Heart left ventricle (tissue), 16 donors: ENCODE results near the gene TBC1D22B. TPM values are rescaled to one million over a fixed set of nuclear protein-coding genes. Genes with fewer than 3 reads are reported as not detected.

Experiments
- ATAC-seq, 4 donors: fragments of 200-7000 bp; cut with Tn5 transposase; one replicate each; pipeline ENCODE4 v1.9.1; 2020 to 2022; ENCODE audit warnings: moderate library complexity in 4 of 4, mild to moderate bottlenecking in 3 of 4, moderate number of reproducible peaks in 1 of 4
- DNase-seq, 5 donors: peaks; one replicate each; pipeline ENCODE4 v3.0.0-alpha.2; 2020
- H3K27ac ChIP-seq, 12 donors: fragments of 200-600 bp; sonication (generic) in 4 of 12; one replicate each; pipeline versions ENCODE4 v1.5.0 to v1.8.0; 2016 to 2022; ENCODE audit warnings: mild to moderate bottlenecking in 2 of 12
- H3K27me3 ChIP-seq, 9 donors: fragments of 200-600 bp; sonication (generic) in 2 of 9; one replicate each; pipeline versions ENCODE4 v1.5.1 to v1.8.0; 2016 to 2022; ENCODE audit warnings: mild to moderate bottlenecking in 3 of 9
- H3K36me3 ChIP-seq, 9 donors: fragments of 200-600 bp; sonication (generic) in 2 of 9; one replicate each; pipeline versions ENCODE4 v1.5.0 to v1.8.0; 2018 to 2022; ENCODE audit warnings: mild to moderate bottlenecking in 2 of 9
- H3K4me1 ChIP-seq, 12 donors: fragments of 200-600 bp; sonication (generic) in 4 of 12; one replicate each; pipeline versions ENCODE4 v1.5.0 to v1.8.0; 2016 to 2022; ENCODE audit warnings: mild to moderate bottlenecking in 3 of 12
- H3K4me3 ChIP-seq, 12 donors: fragments of 200-600 bp; sonication (generic) in 4 of 12; one replicate each; pipeline versions ENCODE4 v1.5.0 to v1.8.0; 2017 to 2022; ENCODE audit warnings: mild to moderate bottlenecking in 9 of 12, moderate library complexity in 4 of 12
- H3K9me3 ChIP-seq, 12 donors: fragments of 200-600 bp; sonication (generic) in 4 of 12; one replicate each; pipeline versions ENCODE4 v1.5.0 to v1.8.0; 2016 to 2022; ENCODE audit warnings: mild to moderate bottlenecking in 1 of 12
- CTCF ChIP-seq, 12 donors: fragments of 200-600 bp; sonication (generic) in 4 of 12; IDR thresholded peaks; one replicate each; pipeline versions ENCODE4 v1.5.0 to v1.8.0; 2018 to 2022; ENCODE audit warnings: antibody characterized with exemption in 12 of 12, mild to moderate bottlenecking in 5 of 12
- POLR2A ChIP-seq, 2 donors: fragments of 450-650 bp; IDR thresholded peaks; one replicate each; pipeline ENCODE4 v1.6.1; 2017; ENCODE audit warnings: antibody characterized with exemption in 2 of 2, mild to moderate bottlenecking in 2 of 2, moderate library complexity in 2 of 2
- WGBS, 4 donors: extraction: QIAGEN DNeasy Blood & Tissue Kit in 2 of 4; methylation state at CpG; one replicate each; pipeline versions ENCODE4 v1.1.5 to v1.1.7; 2013 to 2018; 5-methylcytosine and 5-hydroxymethylcytosine counted together
- intact Hi-C, 10 donors: fragments of 100-400 bp; cut with DNase I; formaldehyde crosslinking; loops; one replicate each; pipeline versions ENCODE4 v1.11.1 to v1.14.2; 2022
- polyA plus RNA-seq, 2 donors: library from polyadenylated mRNA; stranded (reverse); fragments of 200-250 nt; gene quantifications; one replicate each; pipeline ENCODE4 v1.2.3, GENCODE V29; 2013
- total RNA-seq, 9 donors: library from RNA; depleted of rRNA in 2 of 9; stranded (reverse); fragments of >200 nt in 2 of 9; fragmentation: NEBNext Ultra II Directional in 3 of 9; extraction: Animal tissue kit (Norgen Biotek cat#: 25700) in 3 of 9; gene quantifications; one replicate each; pipeline versions ENCODE4 v1.1.0 to v1.2.4, GENCODE V29; 2016 to 2023
- donor health status: ischemic (EF 13 %, LVEDD 7.1; RV severe dilation, severe dysfunction).
- donor health status: healthy with polysubstance abuse.
- donor health status: DM: no; HTN: yes; CAD: no.
- donor health status: DM: no; HTN: no; CAD: no.
- donor health status: ischemic (EF 25% LVEDD 6.9; RV normal size, moderate dysfunction).
- donor health status: ischemic (EF 25% LVEDD 5.7; RV mildly dilated, moderate dysfunction).
- donor health status: healthy.
- donor health status: DM: yes; HTN: yes; CAD: no.
- donor health status: ischemic (EF 35%, LVEDD 5.7; RV mildly dilated, moderate dysfunction).
- donor health status: nonischemic (EF 11% LVEDD 7.7; RV severe dilation, severe dysfunction).
- donor health status: DM: yes; HTN: yes; CAD: no.
- donor health status: PGD.
- donor health status: ischemic (EF 29% LVEDD 5.4; RV normal size, mild dysfunction).
- donor health status: nonischemic (EF 23%, LVEDD 6.1; RV moderate dilation, normal function).

The TBC1D22B gene
- total and polyA plus RNA-seq, 11 donors: 3.1 to 10.7 (median 7.3) TPM

- WGBS, 4 donors: 75 to 90% (median 81%) methylated on average over 8 of the region's 8 CpGs
- intact Hi-C loops: loop anchor here in 5 of 10 donors (10.0 kb wide), 3 partner anchors 324 to 454 kb away; partner anchors contain the start of gene C6orf89 (in 3 of the 5)
- H3K9me3 ChIP-seq: no peaks in the 10 kb centered on the region
- ATAC-seq (no peak), DNase-seq (no peak)
- H3K36me3 ChIP-seq: no peaks in the 10 kb centered on the region
- H3K4me1 ChIP-seq: peaks cover 0 to 40% (median 4%) of the 10 kb centered on the region in 12 donors
- no peak overlapping the region for H3K4me3 ChIP-seq
- TF ChIP-seq CTCF (IDR thresholded peaks at IDR 0.05): no peak
- no peaks in the 10 kb centered on the region for H3K27me3 ChIP-seq
- no peak overlapping the region for H3K27ac ChIP-seq
Measured at GRCh38 chr6:37218511-37218910, 39.1 kb upstream of the TBC1D22B start.

GRCh38 chr6:37221585-37222124, 35.9 kb upstream of the TBC1D22B start:
- H3K9me3 ChIP-seq: no peaks in the 10 kb centered on the region
- no peaks in the 10 kb centered on the region for H3K27me3 ChIP-seq
- peak overlapping the region; percentile 32 to 75 (median 66) for H3K4me3 ChIP-seq
- peak overlapping the region in 7 of 12 donors; percentile 13 to 56 (median 32) for H3K27ac ChIP-seq
- 54 to 61% (median 58%) methylated on average over 6 of the region's 6 CpGs for WGBS, 4 donors
- DNase-seq (no peak), ATAC-seq (peak in 1 of 4 donors; percentile 32)
- TF ChIP-seq CTCF (IDR thresholded peaks at IDR 0.05) (no peak), POLR2A (IDR thresholded peaks at IDR 0.05) (no peak)
- peaks cover 0 to 40% (median 4%) of the 10 kb centered on the region in 12 donors for H3K4me1 ChIP-seq
- intact Hi-C loops: no loop called here
- H3K36me3 ChIP-seq: no peaks in the 10 kb centered on the region

- TF ChIP-seq POLR2A (IDR thresholded peaks at IDR 0.05) (peak in 1 of 2 donors; percentile 17), CTCF (IDR thresholded peaks at IDR 0.05) (peak in 2 of 12 donors; percentile 9 to 15)
- no peaks in the 10 kb centered on the region for H3K27me3 ChIP-seq
- peak; percentile 89 to 96 (median 96) for ATAC-seq
- WGBS, 4 donors: 0 to 1% (median 1%) methylated on average over 16 to 39 of the region's 39 CpGs
- peak; percentile 73 to 88 (median 85) for DNase-seq
- H3K36me3 ChIP-seq: no peaks in the 10 kb centered on the region
- H3K9me3 ChIP-seq: no peaks in the 10 kb centered on the region
- H3K4me1 ChIP-seq: peaks cover 0 to 40% (median 4%) of the 10 kb centered on the region in 12 donors
- H3K4me3 ChIP-seq: peak overlapping the region; percentile 32 to 75 (median 66)
- intact Hi-C loops: no loop called here
- H3K27ac ChIP-seq: peak overlapping the region in 9 of 12 donors; percentile 13 to 56 (median 32)
Measured at GRCh38 chr6:37222125-37222967, 35.2 kb upstream of the TBC1D22B start.

GRCh38 chr6:37222992-37223391, 34.6 kb upstream of the TBC1D22B start:
- no peak for ATAC-seq
- intact Hi-C loops: no loop called here
- Histone ChIP-seq H3K27ac (peak overlapping the region in 1 of 12 donors; percentile 56), H3K36me3 (no peaks in the 10 kb centered on the region), H3K4me3 (peak overlapping the region in 11 of 12 donors; percentile 42 to 75 (median 68)), H3K4me1 (peaks cover 0 to 40% (median 4%) of the 10 kb centered on the region in 12 donors), H3K27me3 (no peaks in the 10 kb centered on the region), H3K9me3 (no peaks in the 10 kb centered on the region)
- TF ChIP-seq CTCF (IDR thresholded peaks at IDR 0.05): no peak
- no peak for TF ChIP-seq POLR2A (IDR thresholded peaks at IDR 0.05)
- DNase-seq: no peak
